GM19468 (cell line): Measurements from ENCODE around the gene LRMDA.

Experiments used
- ATAC-seq: cut with Tn5 transposase; IDR thresholded peaks from one replicate; pipeline ENCODE4 v1.9.1; 2021; ENCODE audit warnings: mild to moderate bottlenecking, moderate library complexity, moderate number of reproducible peaks; ENCODE audit not compliant: unreplicated experiment; ENCODE audit errors: extremely low read depth

Gene LRMDA

DNA sequence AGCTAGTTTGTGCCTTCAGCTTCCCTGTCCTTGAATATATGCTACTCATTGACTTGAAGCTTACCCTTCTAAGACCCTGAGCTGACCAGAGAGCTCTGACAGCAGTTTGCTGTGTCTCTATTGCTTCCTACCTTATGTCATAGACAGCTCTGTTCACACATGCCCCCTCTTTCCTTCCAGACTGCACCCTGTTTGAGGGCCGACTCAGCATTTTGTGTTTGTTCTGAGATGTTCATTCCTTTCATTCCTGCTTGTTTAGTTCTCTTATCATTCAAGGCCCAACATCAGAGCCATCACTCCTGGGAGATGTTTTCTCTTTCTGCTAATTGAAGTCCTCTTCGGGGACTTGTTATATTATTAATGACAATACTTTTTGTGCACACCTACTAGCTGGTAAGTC, 518.9 kb downstream of the LRMDA start:
- ATAC-seq, result no peak

DNA sequence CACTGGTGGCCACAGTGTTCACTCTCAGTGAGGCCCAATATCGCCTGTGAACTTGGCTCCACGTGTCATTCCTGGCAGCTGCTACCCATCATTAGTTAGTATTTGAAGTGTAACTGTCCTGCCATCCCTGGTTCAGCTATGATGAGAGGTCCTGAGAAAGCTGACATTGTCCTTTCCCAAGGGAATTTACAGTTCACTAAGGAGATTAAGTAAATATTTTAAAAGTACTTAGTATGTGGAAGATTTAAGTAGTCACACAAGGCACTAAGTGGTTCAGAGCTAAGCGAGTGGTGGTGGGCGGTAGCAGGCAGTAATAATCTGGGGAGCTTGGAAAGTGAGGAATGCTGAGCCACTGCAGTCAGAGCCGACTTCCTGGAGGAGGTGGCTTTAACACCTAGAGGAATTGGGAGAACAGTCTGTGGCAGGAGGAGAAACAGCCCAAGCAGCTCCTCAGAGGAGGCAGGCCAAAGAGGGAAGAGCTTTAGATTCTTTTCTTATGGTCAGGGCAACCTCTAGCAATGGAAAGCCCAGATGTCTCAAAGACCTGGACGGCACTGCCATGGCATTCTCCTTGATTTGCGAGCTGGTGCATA, 519.7 kb downstream of the LRMDA start:
- no peak for ATAC-seq

DNA sequence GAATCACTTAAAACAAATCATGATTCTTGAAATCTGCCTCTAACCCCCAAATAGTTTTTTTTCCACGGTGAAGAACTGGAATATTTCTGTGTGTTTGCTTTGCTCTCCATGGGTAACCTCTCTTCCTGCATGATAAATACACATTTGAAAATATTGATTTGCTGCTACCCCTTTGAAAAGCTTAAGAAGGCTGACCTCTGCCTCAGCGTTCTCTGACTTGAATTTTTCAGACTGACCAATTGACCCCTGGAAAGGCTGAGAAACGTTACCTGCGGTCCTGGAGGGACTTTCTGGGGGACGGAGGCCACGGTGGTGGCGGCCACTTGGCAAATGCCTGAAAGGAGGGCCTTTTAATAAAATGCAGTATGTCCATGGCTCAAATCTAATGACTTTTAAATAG, 520.2 kb downstream of the LRMDA start:
- ATAC-seq, result no peak

DNA sequence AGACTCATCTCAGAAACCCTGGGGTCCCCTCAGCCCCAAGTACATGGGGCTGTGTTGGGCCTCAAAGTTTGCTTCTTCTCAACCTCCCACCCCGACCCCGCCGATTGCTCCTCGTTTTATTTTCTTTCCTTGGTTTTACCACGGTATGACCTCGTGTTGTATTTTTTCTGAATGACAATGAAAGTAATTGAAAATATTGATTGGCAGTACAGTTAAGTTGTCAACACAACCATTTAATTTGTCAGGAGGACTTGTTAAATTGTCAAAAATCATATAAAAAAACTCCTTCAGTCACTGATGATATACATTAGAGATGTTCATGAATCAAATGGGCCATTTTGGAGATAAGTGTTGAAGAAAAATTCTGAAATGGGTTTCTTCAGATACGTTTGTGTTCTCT, 520.7 kb downstream of the LRMDA start:
- no peak for ATAC-seq

DNA sequence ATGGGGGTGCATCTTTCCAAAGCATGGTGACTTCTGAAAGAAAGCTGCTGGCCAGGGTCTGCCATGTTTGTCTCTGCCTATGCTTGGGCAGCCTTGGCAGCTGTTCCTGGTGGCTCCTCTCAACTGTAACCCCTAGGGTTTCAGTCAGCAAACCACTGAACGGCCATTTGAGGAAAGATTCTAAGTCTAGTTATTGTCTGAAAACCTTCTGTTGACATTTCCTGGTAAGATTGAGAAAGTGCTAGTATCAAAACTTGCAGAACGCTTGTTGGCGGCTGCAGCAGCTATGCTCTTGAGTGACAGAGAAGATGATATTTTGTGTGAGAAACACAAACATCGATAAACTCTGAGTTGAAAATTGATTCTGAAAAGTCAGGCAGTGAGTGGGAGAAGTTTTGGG, 523.1 kb downstream of the LRMDA start:
- no peak for ATAC-seq

DNA sequence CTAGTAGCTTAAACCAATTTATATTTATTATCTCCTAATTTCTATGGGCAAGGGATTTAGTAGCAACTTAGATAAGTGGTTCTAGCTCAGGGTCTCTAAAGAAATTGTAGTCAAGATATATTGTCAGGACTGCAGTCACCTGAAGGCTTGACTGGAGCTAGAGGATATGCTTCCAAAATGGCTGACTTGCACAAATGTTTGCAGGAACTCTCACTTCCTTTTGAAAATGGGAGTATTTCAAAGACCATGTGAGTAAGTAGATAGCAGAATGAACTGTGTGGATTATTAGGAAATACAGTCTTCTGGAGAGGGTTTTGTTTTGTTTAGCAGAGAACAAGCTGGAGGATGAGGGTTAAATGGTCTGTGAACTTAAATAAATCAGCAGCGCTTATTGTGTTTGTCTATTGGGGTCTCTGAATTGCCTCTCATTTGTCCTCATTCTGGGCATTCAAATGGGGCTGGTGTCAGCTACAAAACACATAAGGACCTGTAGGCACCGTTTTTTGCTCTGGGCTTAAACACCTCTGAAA, 524.6 kb downstream of the LRMDA start:
- ATAC-seq, result no peak

DNA sequence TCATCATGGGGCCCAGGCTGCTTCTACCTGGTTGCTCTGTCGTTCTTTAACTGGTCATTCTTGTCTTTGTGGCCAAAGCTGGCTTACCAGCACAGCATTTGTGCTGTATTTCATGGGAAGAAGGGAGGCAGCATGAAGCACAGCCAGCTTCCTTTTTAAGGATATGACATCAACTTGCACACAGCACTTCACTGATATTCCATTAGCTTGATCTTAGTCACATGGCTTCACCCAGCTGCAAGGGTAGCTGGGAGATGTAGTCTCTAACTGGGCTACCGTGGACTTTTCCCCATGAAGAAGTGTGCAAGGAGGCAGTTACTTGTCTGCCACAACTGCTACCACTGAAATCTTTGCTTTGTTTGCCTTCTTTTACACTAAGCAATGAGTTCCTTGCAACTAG, 525.2 kb downstream of the LRMDA start:
- no peak for ATAC-seq

DNA sequence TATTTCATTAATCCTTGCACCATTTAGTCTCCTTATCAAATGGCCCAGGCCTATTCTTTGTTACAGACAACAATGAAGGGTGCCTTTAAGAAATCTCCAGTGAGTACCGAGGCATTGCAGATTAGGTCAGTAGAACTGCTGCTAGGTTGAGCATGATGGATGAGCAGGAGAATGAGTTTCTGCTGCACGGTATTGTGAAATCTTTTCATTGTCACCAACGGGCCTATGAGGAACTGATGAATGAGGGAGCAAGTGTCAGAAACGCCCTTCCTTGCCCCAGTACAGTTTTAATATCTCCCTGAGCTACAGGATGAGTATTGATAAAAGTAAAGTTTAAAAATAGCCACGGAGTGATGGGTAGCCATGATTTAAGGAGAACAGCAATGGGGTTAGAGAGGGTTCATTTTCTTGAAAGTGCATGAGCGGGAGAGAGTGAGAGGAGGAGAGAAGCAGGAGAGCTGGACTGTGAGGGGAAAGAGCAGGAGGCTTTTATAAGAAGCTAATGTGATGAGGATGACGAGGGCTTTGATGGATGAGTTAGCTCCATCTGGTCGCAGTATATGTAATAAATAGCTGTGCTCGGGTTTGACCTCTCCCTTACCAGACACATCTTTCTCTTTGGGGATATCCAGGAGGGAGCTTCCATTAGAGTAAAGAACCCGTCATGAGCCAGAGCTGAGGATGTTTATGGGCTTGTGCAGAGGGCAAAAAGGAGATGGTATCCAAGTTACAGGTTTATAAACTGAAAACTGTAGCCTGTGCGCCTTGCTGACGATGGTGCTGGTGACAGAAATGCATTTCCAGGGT, 526.1 kb downstream of the LRMDA start:
- ATAC-seq, result no peak

DNA sequence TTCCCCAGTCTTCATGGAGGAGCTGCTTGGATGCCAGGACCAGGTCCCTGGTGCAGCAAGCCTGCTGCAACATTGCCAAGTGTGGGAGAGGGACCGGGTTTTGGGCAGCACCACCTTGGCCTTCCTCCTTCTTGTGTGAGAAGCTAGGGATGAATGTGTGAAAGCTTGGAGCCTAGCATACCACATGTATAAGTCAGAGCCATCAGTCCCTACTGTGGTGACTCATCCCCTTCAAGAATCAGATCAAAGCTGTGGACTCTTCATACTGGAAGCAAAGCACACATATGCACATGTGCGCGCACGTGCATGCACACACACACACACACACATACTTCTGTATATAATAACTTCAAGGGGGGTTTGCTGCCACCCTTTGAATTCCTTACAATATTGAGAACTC, 527.8 kb downstream of the LRMDA start:
- ATAC-seq, result no peak

DNA sequence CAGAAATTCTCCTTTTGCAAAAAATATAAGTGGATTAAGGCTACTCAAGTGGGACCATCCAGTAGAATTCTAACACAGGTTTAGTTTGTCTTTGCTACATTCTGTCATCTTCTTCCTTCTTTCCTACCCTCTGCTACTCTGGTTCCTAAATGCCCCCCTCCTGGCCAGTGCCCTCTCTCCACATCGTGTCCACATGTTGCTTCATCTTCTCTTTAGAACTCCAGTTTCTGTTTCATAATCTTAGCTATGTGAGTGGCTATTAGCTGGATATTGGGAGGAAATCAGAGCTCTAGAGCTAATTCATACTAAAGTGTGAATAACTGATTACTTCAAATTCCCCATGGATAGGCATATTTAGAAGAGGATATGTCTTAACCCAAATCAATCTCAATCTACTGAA, 528.5 kb downstream of the LRMDA start:
- no peak for ATAC-seq

DNA sequence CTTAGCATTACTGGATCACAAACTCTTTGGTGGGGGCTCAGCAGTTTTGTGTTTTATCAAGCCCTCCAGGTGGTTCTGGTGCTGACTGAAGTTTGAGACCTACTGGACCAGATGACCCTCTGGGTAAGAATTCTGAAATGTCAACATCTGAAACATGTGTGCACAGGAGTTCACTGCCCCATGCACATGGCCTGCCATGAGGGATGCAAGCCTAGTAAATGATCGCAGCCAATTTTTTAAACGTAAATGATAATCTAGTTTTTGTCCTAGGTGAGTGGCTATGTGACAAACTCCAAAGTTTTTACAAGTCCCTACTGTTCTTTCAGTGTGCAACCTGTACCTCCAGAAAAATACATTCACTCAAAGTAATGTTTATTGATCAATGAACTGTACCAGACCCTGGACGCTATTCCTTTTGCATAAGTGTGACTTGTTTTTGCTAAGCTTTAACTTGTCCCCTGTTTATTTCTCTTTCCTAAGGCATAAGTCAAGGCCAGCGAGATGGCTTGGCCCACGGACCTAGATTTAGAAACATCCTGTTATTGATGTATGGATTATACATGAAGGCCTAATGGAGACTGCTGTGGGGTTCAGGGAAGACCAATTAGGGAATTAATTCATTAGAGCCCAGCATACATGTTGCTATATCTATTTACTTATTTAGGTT, 531.1 kb downstream of the LRMDA start:
- ATAC-seq, result no peak

DNA sequence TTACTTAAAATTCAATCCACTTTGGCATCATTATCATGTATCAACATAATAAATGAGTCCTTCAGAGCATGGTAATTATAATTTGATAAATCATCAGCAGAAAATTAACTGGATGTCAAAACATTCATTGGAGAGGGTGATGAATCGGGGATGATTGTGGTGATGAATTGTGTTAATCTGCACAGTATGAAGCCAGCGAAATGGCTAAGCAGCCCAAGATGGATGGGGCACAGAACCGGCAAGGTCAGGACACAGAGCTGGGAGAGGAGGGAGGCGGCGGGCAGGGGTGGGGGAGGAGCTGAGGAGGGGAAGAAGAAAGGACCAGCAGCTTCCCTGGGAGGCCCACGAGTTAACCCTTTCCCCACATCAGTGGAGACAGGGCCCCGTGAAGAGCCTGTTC, 536.1 kb downstream of the LRMDA start:
- ATAC-seq, result no peak

DNA sequence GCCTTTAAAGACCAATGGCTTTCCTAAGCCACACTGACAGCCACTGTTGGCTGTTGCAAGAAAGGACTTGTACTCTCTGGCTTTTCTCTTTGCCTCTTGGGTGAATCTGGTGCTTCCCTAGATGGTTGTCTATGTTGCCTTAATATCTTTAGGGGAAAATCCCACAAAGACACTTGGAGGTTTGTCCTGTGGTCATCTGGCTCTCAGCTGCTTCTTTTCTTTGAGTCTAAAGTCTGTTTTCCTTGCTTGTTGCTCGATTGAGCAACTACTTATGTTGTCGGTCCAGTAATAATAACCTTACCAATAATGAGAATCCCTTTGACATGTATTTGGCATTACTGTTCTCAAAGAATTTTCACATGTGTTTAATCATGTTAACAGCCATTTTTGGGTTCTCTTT, 537.6 kb downstream of the LRMDA start:
- no peak for ATAC-seq

DNA sequence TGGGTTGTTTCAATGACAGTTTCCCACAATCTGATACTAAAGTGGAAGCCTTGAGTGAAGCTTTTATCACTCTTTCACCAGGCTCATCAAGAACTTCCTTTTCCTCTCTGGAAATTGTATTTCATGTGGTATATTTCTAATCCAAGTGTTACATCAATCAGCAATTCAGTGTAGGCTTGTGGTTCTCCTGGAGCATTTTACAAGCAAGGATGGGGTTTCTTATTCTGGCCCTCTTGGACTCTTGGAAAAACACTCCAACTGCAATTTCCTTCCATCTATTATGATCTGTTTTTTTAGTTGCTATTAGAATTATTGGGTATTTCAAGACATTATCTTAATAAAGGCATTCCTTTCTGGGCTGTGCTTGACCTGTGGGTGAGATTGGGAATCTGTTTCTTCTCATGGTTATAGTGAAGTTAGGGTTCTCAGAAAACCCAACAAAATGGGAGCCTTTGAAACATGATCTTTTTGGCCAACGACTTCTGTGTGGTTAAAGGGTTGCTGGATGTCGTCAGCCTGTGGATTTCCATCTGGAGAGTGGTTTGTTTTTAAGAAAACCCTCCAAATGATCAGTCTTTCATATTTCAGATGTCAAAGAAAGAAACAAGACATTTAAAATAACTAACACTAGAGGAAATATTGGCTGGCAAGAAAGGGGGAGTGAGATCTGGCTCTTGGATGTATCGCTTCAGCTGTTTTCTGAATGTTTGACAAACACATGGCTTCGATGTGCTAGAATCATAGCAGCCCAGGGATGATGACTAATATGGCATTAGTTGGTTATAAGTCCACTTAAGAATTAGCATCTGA, 540.2 kb downstream of the LRMDA start:
- ATAC-seq, result no peak

DNA sequence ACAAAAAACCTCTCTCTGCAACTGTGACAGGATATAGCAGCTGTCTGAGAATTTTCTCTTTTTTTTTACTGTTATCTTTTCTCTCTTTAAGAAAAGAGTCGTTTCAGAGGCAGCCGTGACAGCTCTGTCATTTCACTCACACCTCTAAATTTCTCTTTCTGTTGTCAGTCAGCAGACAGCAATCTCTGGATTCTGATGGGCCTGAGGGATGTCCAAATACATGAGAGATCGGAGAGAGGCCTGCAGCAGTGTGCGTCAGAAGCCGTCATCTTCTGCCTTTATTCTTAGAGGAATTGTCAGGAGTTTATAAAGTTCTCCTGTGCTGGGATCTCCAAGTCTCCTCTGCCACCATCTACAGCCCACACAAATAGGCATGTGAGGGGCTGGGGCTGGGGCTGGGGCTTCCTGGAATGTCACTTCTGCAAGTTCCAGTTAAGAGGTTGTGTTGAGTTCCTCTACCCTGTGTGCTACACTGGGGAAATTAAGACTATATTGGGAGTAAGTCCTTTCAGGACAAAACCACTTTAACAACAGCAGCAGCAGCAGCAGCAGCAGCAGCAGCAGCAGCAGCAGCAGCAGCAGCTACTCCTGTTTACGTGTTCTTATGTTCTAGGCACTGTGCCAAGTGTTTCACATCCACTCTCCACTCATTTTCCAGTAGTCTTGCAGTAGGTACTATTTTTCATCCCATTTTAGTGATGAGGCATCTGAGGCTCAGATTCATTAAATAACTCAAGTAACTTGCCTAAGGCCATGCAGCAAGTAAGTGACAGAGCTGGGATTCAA, 541.3 kb downstream of the LRMDA start:
- ATAC-seq, result no peak

DNA sequence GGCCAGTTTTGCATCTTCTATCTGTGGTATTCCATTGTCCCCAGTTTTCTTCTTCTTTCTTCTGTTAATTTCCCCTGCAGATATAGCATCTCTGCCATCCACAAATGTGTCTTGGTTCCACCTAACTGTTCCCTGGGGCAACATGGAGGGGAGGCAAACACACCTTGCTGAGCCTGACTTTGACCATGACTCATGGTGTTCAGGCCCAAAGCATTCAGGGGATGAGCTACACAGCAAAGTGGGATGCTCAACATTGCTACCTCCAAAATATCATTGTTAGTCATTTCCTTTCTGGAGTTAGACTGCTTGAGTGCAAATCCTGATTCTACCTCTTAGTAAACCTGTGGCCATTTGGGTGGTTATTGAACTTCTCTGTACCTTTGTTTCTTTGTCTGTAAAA, 542.7 kb downstream of the LRMDA start:
- ATAC-seq, result no peak

DNA sequence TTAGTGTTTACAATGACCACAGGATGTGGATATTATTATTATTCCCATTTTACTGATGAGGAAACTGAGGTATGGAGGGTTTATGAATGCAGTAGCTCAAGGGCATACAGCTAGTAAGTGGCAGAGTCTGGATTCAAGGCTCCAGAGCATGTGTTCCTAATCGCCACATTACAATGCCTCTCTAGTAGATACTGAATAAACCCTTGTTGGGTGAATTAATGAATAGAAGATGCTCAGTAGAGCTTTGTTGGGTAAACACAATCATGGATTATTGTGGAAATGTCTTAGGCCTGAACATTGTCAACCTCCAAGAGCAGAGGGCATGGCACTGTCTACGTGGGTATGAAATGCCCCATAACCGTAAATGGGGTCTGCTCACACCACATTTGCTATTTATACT, 545.3 kb downstream of the LRMDA start:
- no peak for ATAC-seq

DNA sequence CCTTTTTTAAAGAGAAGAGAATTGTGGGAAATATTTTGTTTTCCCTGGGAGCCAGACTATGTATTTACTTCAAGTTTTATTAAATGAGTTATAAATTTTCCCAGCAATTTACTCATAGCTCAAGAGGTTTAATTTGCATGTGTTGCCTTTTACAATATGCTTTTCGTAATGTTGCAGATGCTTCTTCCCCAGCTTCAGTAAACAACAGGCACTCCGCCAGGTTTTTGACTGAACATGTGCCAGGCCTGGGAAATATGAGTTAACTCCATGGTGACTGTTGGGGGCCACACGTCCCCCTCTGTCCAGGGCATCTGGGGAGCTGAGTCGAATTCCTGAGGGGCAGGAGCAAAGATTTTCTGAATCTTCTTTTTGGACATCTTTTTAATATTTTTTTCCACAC, 545.7 kb downstream of the LRMDA start:
- no peak for ATAC-seq

DNA sequence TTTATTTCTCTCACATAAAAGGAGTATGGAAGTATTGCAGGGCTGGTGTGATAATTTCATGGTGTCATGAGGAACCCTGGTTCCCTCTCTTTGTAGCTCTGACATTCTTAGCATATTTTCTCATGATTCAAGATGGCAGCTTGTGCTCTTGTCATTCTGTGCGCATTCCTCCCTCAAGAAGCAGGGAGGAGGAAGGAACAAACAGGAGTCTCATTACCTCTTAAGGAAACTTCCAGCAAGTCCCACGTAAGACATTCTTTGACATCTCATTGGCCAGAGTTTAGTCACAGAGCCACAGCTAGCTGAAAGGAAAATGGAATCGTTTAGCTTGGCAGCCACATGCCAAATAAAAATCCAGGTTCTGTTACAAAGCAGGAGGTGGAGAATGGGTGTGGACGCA, 546.8 kb downstream of the LRMDA start:
- no peak for ATAC-seq
